Tibial nerve (tissue), 4 donors: Measurements from ENCODE around the gene SLC30A5. TPM values are rescaled to one million over a fixed set of nuclear protein-coding genes. Genes with fewer than 3 reads are reported as not detected.

Source experiments
- DNase-seq, 2 donors: peaks; one replicate each; pipeline ENCODE4 v3.0.0-alpha.2; 2019; ENCODE audit warnings: low spot score in 2 of 2
- H3K27ac ChIP-seq, 4 donors: fragments of 200-600 bp; sonication (generic) in 3 of 4; one replicate each; pipeline ENCODE4 v1.5.1; 2017 to 2019; ENCODE audit warnings: mild to moderate bottlenecking in 1 of 4
- H3K27me3 ChIP-seq, 2 donors: fragments of 200-600 bp; sonication (generic) in 1 of 2; one replicate each; pipeline versions ENCODE4 v1.5.1 to v1.6.0; 2017 to 2019
- H3K36me3 ChIP-seq, 3 donors: fragments of 200-600 bp; sonication (generic); one replicate each; pipeline ENCODE4 v1.5.1; 2018 to 2019
- H3K4me1 ChIP-seq, 4 donors: fragments of 200-600 bp; sonication (generic) in 3 of 4; one replicate each; pipeline ENCODE4 v1.5.1; 2017 to 2019
- H3K4me3 ChIP-seq, 4 donors: fragments of 200-600 bp; sonication (generic) in 3 of 4; one replicate each; pipeline ENCODE4 v1.5.1; 2017 to 2019; ENCODE audit warnings: mild to moderate bottlenecking in 1 of 4, moderate library complexity in 1 of 4
- H3K9me3 ChIP-seq, 4 donors: fragments of 200-600 bp; sonication (generic) in 3 of 4; one replicate each; pipeline ENCODE4 v1.5.1; 2017 to 2019
- EP300 ChIP-seq, 2 donors: sonication (generic); formaldehyde crosslinking; IDR thresholded peaks; one replicate each; pipeline ENCODE4 v1.6.1; 2017; ENCODE audit warnings: antibody characterized with exemption in 2 of 2, mild to moderate bottlenecking in 1 of 2
- POLR2A ChIP-seq, 2 donors: fragments of 450-650 bp; IDR thresholded peaks; one replicate each; pipeline ENCODE4 v1.6.1; 2017; ENCODE audit warnings: antibody characterized with exemption in 2 of 2, mild to moderate bottlenecking in 2 of 2, moderate library complexity in 2 of 2
- WGBS, 2 donors: methylation state at CpG; one replicate each; pipeline ENCODE4 v1.1.5; 2018; 5-methylcytosine and 5-hydroxymethylcytosine counted together
- total RNA-seq, 4 donors: library from RNA; depleted of rRNA; stranded (reverse); fragments of >200 nt; gene quantifications; one replicate each; pipeline ENCODE4 v1.1.0, GENCODE V29; 2016
- TF ChIP-seq, protein P1 (sequence below), 5 experiments: fragments of 200-600 bp in 3 of 5; fragments of 450-650 bp in 2 of 5; sonication (generic) in 3 of 5; IDR thresholded peaks; one replicate each; pipeline ENCODE4 v1.5.1; 2016 to 2019; ENCODE audit warnings: antibody characterized with exemption in 5 of 5, mild to moderate bottlenecking in 3 of 5, moderate library complexity in 2 of 5

The SLC30A5 gene
- total RNA-seq, 4 donors from 2014 or later: 43.3 to 60.1 (median 54.7) TPM

DNA sequence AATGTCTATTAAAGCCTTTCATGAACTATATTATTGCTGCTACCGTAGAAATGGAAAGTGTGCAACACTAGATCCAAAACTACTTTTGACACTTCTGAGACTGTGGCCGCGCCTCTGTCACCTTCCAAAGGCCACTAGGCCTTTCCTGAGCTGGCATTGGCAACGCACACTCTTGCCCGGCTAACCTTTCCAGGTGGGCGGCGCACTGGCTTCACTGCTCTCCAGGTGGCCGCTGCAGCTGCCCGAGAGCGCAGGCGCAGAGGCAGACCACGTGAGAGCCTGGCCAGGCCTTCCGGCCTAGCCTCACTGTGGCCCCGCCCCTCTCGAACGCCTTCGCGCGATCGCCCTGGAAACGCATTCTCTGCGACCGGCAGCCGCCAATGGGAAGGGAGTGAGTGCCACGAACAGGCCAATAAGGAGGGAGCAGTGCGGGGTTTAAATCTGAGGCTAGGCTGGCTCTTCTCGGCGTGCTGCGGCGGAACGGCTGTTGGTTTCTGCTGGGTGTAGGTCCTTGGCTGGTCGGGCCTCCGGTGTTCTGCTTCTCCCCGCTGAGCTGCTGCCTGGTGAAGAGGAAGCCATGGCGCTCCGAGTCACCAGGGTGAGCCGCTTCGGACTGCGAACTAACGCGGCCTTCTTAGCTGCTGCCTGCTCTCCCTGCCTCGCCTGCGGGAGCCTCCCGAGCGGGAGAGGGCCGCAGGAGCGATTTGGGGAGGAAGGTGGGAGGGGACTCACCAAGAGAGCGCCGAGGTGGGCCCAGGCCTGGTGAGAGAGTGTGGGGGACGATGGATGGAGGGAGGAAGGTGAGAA, 73.1 kb downstream of the SLC30A5 start, which contains the start of gene CCNB1:
Gene CCNB1 (plus strand): TSS at position 465 of the 807 bp plus-strand sequence. CDS start 113 bp downstream, at position 578.
- WGBS, 2 donors: 1 to 2% methylated on average over 44 to 50 of the region's 50 CpGs
- Histone ChIP-seq H3K27ac (peak within 1 kb of the TSS; percentile 25 to 71 (median 52)), H3K36me3 (peaks cover 0 to 20% (median 0%) of the 10 kb centered on the region in 3 donors), H3K27me3 (no peaks in the 10 kb centered on the region), H3K4me3 (peak within 1 kb of the TSS; percentile 55 to 75 (median 64)), H3K9me3 (no peaks in the 10 kb centered on the region), H3K4me1 (peaks cover 0 to 17% (median 8%) of the 10 kb centered on the region in 4 donors)
- DNase-seq: peak; percentile 92 to 93
- TF ChIP-seq, protein P1, sequence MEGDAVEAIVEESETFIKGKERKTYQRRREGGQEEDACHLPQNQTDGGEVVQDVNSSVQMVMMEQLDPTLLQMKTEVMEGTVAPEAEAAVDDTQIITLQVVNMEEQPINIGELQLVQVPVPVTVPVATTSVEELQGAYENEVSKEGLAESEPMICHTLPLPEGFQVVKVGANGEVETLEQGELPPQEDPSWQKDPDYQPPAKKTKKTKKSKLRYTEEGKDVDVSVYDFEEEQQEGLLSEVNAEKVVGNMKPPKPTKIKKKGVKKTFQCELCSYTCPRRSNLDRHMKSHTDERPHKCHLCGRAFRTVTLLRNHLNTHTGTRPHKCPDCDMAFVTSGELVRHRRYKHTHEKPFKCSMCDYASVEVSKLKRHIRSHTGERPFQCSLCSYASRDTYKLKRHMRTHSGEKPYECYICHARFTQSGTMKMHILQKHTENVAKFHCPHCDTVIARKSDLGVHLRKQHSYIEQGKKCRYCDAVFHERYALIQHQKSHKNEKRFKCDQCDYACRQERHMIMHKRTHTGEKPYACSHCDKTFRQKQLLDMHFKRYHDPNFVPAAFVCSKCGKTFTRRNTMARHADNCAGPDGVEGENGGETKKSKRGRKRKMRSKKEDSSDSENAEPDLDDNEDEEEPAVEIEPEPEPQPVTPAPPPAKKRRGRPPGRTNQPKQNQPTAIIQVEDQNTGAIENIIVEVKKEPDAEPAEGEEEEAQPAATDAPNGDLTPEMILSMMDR (IDR thresholded peaks at IDR 0.05): peak in 1 of 5 experiments; percentile 30
- TF ChIP-seq POLR2A (IDR thresholded peaks at IDR 0.05): peak in 1 of 2 donors; percentile 38
- peak; percentile 67 to 74 for TF ChIP-seq EP300 (IDR thresholded peaks at IDR 0.05)

DNA sequence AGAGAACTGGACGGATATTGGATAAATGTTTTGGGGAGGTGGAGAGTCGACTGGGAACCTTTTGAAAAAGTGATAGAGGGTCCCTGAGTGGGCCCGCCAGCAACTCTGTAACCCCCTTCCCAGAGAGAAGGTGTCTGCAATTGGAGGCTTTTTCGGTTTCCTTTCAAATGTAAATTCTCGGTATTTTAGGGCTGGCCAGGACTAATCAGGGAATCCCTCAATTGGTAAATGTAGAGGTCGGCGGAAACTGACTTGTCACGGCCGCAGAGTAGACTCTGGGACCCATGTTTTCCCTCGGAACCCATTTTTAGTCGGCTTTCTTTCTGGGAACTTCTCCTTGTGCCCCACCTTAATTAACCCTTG, 73.7 kb downstream of the SLC30A5 start:
- H3K9me3 ChIP-seq: no peaks in the 10 kb centered on the region
- peaks cover 0 to 17% (median 8%) of the 10 kb centered on the region in 4 donors for H3K4me1 ChIP-seq
- peak overlapping the region in 2 of 4 donors; percentile 69 to 71 for H3K27ac ChIP-seq
- H3K4me3 ChIP-seq: peak overlapping the region; percentile 55 to 75 (median 64)
- TF ChIP-seq EP300 (IDR thresholded peaks at IDR 0.05): no peak
- TF ChIP-seq, protein P1 (IDR thresholded peaks at IDR 0.05): no peak
- TF ChIP-seq POLR2A (IDR thresholded peaks at IDR 0.05): no peak
- H3K36me3 ChIP-seq: peaks cover 0 to 25% (median 0%) of the 10 kb centered on the region in 3 donors
- 1% methylated on average over 11 of the region's 11 CpGs for WGBS, 2 donors
- no peak for DNase-seq
- no peaks in the 10 kb centered on the region for H3K27me3 ChIP-seq

DNA sequence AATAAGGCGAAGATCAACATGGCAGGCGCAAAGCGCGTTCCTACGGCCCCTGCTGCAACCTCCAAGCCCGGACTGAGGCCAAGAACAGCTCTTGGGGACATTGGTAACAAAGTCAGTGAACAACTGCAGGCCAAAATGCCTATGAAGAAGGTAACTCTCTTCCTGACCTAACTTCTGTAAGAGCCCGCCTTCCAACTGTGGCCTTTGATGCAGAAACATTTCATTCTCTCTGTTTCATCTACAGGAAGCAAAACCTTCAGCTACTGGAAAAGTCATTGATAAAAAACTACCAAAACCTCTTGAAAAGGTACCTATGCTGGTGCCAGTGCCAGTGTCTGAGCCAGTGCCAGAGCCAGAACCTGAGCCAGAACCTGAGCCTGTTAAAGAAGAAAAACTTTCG, 74.1 kb downstream of the SLC30A5 start:
- Histone ChIP-seq H3K36me3 (peaks cover 0 to 27% (median 0%) of the 10 kb centered on the region in 3 donors), H3K9me3 (no peaks in the 10 kb centered on the region), H3K4me3 (peak overlapping the region; percentile 55 to 75 (median 64)), H3K27me3 (no peaks in the 10 kb centered on the region), H3K27ac (no peak overlapping the region), H3K4me1 (peaks cover 0 to 17% (median 8%) of the 10 kb centered on the region in 4 donors)
- 38 to 39% methylated on average over 8 of the region's 8 CpGs for WGBS, 2 donors
- DNase-seq: no peak
- TF ChIP-seq EP300 (IDR thresholded peaks at IDR 0.05): no peak
- no peak for TF ChIP-seq POLR2A (IDR thresholded peaks at IDR 0.05)
- TF ChIP-seq, protein P1 (IDR thresholded peaks at IDR 0.05): no peak

DNA sequence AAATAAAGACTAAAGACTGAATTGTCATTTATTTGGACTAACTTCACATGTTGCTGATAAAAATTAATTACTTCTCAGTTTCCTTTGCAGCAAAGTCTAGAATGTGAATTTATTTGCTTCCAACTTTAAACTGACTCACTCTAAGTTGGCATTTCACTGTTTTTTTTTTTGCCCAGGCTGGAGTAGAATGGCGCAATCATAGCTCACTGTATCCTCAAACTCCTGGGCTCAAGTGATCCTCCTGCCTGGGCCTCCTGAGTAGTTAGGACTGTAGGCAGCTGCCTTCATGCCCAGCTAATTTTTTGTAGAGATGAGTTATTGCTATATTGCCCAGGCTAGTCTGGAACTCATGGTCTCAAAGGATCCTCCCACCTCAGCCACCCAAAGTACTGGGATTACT, 76.7 kb downstream of the SLC30A5 start:
- H3K4me1 ChIP-seq: peaks cover 0 to 17% (median 8%) of the 10 kb centered on the region in 4 donors
- no peak for DNase-seq
- H3K27me3 ChIP-seq: no peaks in the 10 kb centered on the region
- peaks cover 0 to 52% (median 0%) of the 10 kb centered on the region in 3 donors for H3K36me3 ChIP-seq
- no peak overlapping the region for H3K4me3 ChIP-seq
- H3K9me3 ChIP-seq: no peaks in the 10 kb centered on the region
- TF ChIP-seq POLR2A (IDR thresholded peaks at IDR 0.05) (no peak), EP300 (IDR thresholded peaks at IDR 0.05) (no peak)
- TF ChIP-seq, protein P1 (IDR thresholded peaks at IDR 0.05): no peak
- no peak overlapping the region for H3K27ac ChIP-seq
- WGBS, 2 donors: 96 to 97% methylated on average over 1 of the region's 1 CpG

DNA sequence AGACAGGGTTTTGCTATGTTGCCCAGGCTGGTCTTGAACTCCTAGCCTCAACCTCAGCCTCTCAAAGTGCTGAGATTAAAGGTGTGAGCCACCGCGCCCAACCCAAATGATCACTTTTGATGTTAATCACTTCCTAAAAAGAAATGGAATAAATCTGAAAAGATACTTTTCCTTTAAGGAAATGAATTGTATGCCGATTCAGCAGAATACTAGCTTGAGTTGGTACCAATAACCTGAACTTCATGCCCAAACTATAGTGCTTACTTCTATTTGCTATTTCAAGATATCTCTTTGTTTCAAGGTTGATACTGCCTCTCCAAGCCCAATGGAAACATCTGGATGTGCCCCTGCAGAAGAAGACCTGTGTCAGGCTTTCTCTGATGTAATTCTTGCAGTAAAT, 77.2 kb downstream of the SLC30A5 start:
- Histone ChIP-seq H3K27me3 (no peaks in the 10 kb centered on the region), H3K4me1 (peaks cover 0 to 17% (median 8%) of the 10 kb centered on the region in 4 donors), H3K9me3 (no peaks in the 10 kb centered on the region), H3K4me3 (no peak overlapping the region), H3K36me3 (peaks cover 0 to 56% (median 0%) of the 10 kb centered on the region in 3 donors), H3K27ac (no peak overlapping the region)
- 96 to 99% methylated on average over 3 of the region's 3 CpGs for WGBS, 2 donors
- TF ChIP-seq POLR2A (IDR thresholded peaks at IDR 0.05) (no peak), EP300 (IDR thresholded peaks at IDR 0.05) (no peak)
- TF ChIP-seq, protein P1 (IDR thresholded peaks at IDR 0.05): no peak
- no peak for DNase-seq
